ENCODE measurements around the gene MATN1. TPM values are rescaled to one million over a fixed set of nuclear protein-coding genes. Genes with fewer than 3 reads are reported as not detected.

Gene MATN1
- total and polyA plus RNA-seq, 9 donors, result 0.71 to 2.1 (median 0.88) TPM

GRCh38 chr1:30764396-30764795 lies 41.0 kb upstream of the MATN1 start:
- 90% methylated on average over 3 of the region's 5 CpGs for WGBS (ENCODE audit: insufficient coverage)
- Histone ChIP-seq H3K36me3 (ENCODE audit: control insufficient read depth, insufficient read depth, low read length) (no peaks in the 10 kb centered on the region), H3K9me3 (replicated peaks; ENCODE audit: control insufficient read depth, low read depth, low read length) (peaks cover 2% of the 10 kb centered on the region), H3K4me3 (ENCODE audit: low read length) (no peak overlapping the region), H3K4me1 (ENCODE audit: control insufficient read depth, insufficient read depth, low read length) (peaks cover 57% of the 10 kb centered on the region), H3K27ac (ENCODE audit: low read length) (peak overlapping the region; percentile 88), H3K27me3 (ENCODE audit: control insufficient read depth, insufficient read depth, low read length) (no peaks in the 10 kb centered on the region)
- no peak for DNase-seq

- peak; percentile 84 for DNase-seq
- 47% methylated on average over 10 of the region's 10 CpGs for WGBS (ENCODE audit: insufficient coverage)
- Histone ChIP-seq H3K27ac (ENCODE audit: low read length) (peak overlapping the region; percentile 88), H3K4me3 (ENCODE audit: low read length) (no peak overlapping the region), H3K4me1 (ENCODE audit: control insufficient read depth, insufficient read depth, low read length) (peaks cover 63% of the 10 kb centered on the region), H3K36me3 (ENCODE audit: control insufficient read depth, insufficient read depth, low read length) (no peaks in the 10 kb centered on the region), H3K9me3 (replicated peaks; ENCODE audit: control insufficient read depth, low read depth, low read length) (peaks cover 2% of the 10 kb centered on the region), H3K27me3 (ENCODE audit: control insufficient read depth, insufficient read depth, low read length) (no peaks in the 10 kb centered on the region)
Measured at GRCh38 chr1:30763651-30764248, 40.4 kb upstream of the MATN1 start.

GRCh38 chr1:30762930-30763650 lies 39.7 kb upstream of the MATN1 start:
- H3K27ac ChIP-seq (ENCODE audit: low read length), result peak overlapping the region; percentile 88
- DNase-seq, result no peak
- no peaks in the 10 kb centered on the region for H3K27me3 ChIP-seq (ENCODE audit: control insufficient read depth, insufficient read depth, low read length)
- peaks cover 69% of the 10 kb centered on the region for H3K4me1 ChIP-seq (ENCODE audit: control insufficient read depth, insufficient read depth, low read length)
- peaks cover 2% of the 10 kb centered on the region for H3K9me3 ChIP-seq (replicated peaks; ENCODE audit: control insufficient read depth, low read depth, low read length)
- H3K4me3 ChIP-seq (ENCODE audit: low read length), result no peak overlapping the region
- H3K36me3 ChIP-seq (ENCODE audit: control insufficient read depth, insufficient read depth, low read length), result no peaks in the 10 kb centered on the region
- 55% methylated on average over 1 of the region's 7 CpGs for WGBS (ENCODE audit: insufficient coverage)

- 32% methylated on average over 2 of the region's 6 CpGs for WGBS (ENCODE audit: insufficient coverage)
- Histone ChIP-seq H3K9me3 (replicated peaks; ENCODE audit: control insufficient read depth, low read depth, low read length) (peaks cover 2% of the 10 kb centered on the region), H3K27ac (ENCODE audit: low read length) (peak overlapping the region; percentile 89), H3K27me3 (ENCODE audit: control insufficient read depth, insufficient read depth, low read length) (no peaks in the 10 kb centered on the region), H3K4me1 (ENCODE audit: control insufficient read depth, insufficient read depth, low read length) (peaks cover 77% of the 10 kb centered on the region), H3K36me3 (ENCODE audit: control insufficient read depth, insufficient read depth, low read length) (no peaks in the 10 kb centered on the region), H3K4me3 (ENCODE audit: low read length) (no peak overlapping the region)
- DNase-seq, result no peak
Measured at GRCh38 chr1:30762152-30762929, 39.0 kb upstream of the MATN1 start.

GRCh38 chr1:30761381-30762151 lies 38.2 kb upstream of the MATN1 start:
- Histone ChIP-seq H3K4me3 (ENCODE audit: low read length) (no peak overlapping the region), H3K9me3 (replicated peaks; ENCODE audit: control insufficient read depth, low read depth, low read length) (peaks cover 2% of the 10 kb centered on the region), H3K27me3 (ENCODE audit: control insufficient read depth, insufficient read depth, low read length) (no peaks in the 10 kb centered on the region), H3K36me3 (ENCODE audit: control insufficient read depth, insufficient read depth, low read length) (no peaks in the 10 kb centered on the region), H3K4me1 (ENCODE audit: control insufficient read depth, insufficient read depth, low read length) (peaks cover 85% of the 10 kb centered on the region), H3K27ac (ENCODE audit: low read length) (peak overlapping the region; percentile 89)
- 2% methylated on average over 7 of the region's 11 CpGs for WGBS (ENCODE audit: insufficient coverage)
- no peak for DNase-seq

GRCh38 chr1:30760596-30761324 lies 37.4 kb upstream of the MATN1 start:
- DNase-seq, result peak; percentile 89
- no peaks in the 10 kb centered on the region for H3K36me3 ChIP-seq (ENCODE audit: control insufficient read depth, insufficient read depth, low read length)
- WGBS (ENCODE audit: insufficient coverage), result 39% methylated on average over 12 of the region's 18 CpGs
- no peaks in the 10 kb centered on the region for H3K27me3 ChIP-seq (ENCODE audit: control insufficient read depth, insufficient read depth, low read length)
- H3K4me1 ChIP-seq (ENCODE audit: control insufficient read depth, insufficient read depth, low read length), result peaks cover 93% of the 10 kb centered on the region
- H3K9me3 ChIP-seq (replicated peaks; ENCODE audit: control insufficient read depth, low read depth, low read length), result peaks cover 2% of the 10 kb centered on the region
- peak overlapping the region; percentile 89 for H3K27ac ChIP-seq (ENCODE audit: low read length)
- H3K4me3 ChIP-seq (ENCODE audit: low read length), result no peak overlapping the region

- peaks cover 2% of the 10 kb centered on the region for H3K9me3 ChIP-seq (replicated peaks; ENCODE audit: control insufficient read depth, low read depth, low read length)
- peaks cover 94% of the 10 kb centered on the region for H3K4me1 ChIP-seq (ENCODE audit: control insufficient read depth, insufficient read depth, low read length)
- H3K4me3 ChIP-seq (ENCODE audit: low read length), result no peak overlapping the region
- H3K27ac ChIP-seq (ENCODE audit: low read length), result peak overlapping the region; percentile 89
- no peaks in the 10 kb centered on the region for H3K27me3 ChIP-seq (ENCODE audit: control insufficient read depth, insufficient read depth, low read length)
- DNase-seq, result no peak
- 74% methylated on average over 9 of the region's 13 CpGs for WGBS (ENCODE audit: insufficient coverage)
- H3K36me3 ChIP-seq (ENCODE audit: control insufficient read depth, insufficient read depth, low read length), result no peaks in the 10 kb centered on the region
Measured at GRCh38 chr1:30759718-30760281, 36.4 kb upstream of the MATN1 start.

- Histone ChIP-seq H3K36me3 (ENCODE audit: control insufficient read depth, insufficient read depth, low read length) (no peaks in the 10 kb centered on the region), H3K9me3 (replicated peaks; ENCODE audit: control insufficient read depth, low read depth, low read length) (peaks cover 2% of the 10 kb centered on the region), H3K4me1 (ENCODE audit: control insufficient read depth, insufficient read depth, low read length) (peaks cover 88% of the 10 kb centered on the region), H3K27ac (ENCODE audit: low read length) (no peak overlapping the region), H3K4me3 (ENCODE audit: low read length) (no peak overlapping the region), H3K27me3 (ENCODE audit: control insufficient read depth, insufficient read depth, low read length) (no peaks in the 10 kb centered on the region)
- DNase-seq, result peak; percentile 71
Measured at GRCh38 chr1:30758785-30759380, 35.5 kb upstream of the MATN1 start.

- no peak overlapping the region for H3K4me3 ChIP-seq (ENCODE audit: low read length)
Measured at GRCh38 chr1:30758121-30758688, 34.8 kb upstream of the MATN1 start.

More at GRCh38 chr1:30758121-30758688, 34.8 kb upstream of the MATN1 start:
- Histone ChIP-seq H3K9me3 (replicated peaks; ENCODE audit: control insufficient read depth, low read depth, low read length) (peaks cover 2% of the 10 kb centered on the region), H3K27ac (ENCODE audit: low read length) (peak overlapping the region; percentile 21), H3K4me1 (ENCODE audit: control insufficient read depth, insufficient read depth, low read length) (peaks cover 82% of the 10 kb centered on the region), H3K27me3 (ENCODE audit: control insufficient read depth, insufficient read depth, low read length) (no peaks in the 10 kb centered on the region), H3K36me3 (ENCODE audit: control insufficient read depth, insufficient read depth, low read length) (no peaks in the 10 kb centered on the region)
- DNase-seq, result no peak
- 76% methylated on average over 4 of the region's 7 CpGs for WGBS (ENCODE audit: insufficient coverage)

Measured in muscle of leg (tissue), 11 donors.